Breast epithelium (tissue), 3 donors: ENCODE results near the gene OPN1MW3.

ENCODE experiments used
- POLR2A ChIP-seq: fragments of 450-650 bp; IDR thresholded peaks from one replicate; pipeline ENCODE4 v1.6.1; 2016; ENCODE audit warnings: antibody characterized with exemption, mild to moderate bottlenecking, moderate library complexity
- POLR2AphosphoS5 ChIP-seq, 3 donors: sonication (generic); formaldehyde crosslinking; IDR thresholded peaks; one replicate each; pipeline ENCODE4 v1.6.1; 2017; ENCODE audit warnings: antibody characterized with exemption in 3 of 3
- TF ChIP-seq, protein P1 (sequence below), 3 donors: fragments of 450-650 bp; IDR thresholded peaks; one replicate each; pipeline ENCODE4 v1.5.1; 2016 to 2017; ENCODE audit warnings: antibody characterized with exemption in 3 of 3, mild to moderate bottlenecking in 3 of 3, moderate library complexity in 3 of 3

DNA sequence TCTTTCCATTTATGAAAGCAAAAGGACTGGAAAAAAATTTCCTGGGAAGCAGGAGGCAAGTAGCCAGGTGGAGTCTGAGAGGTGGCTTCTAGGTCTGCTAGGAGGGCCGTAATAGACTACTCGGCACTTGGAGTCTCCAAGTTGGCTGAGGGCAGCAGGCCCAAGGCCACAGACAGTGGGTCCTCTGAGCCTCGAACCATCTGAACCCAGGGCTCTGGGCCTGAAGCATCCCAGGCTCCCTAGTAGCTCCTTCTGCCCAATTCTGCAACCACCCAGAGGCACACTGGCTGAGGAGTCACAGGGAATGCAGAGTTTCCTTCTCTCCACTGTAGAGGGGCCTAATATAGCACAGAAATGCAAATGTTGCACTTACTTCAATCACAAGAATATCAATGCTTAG lies 58.0 kb downstream of the OPN1MW3 start:
- TF ChIP-seq, protein P1, sequence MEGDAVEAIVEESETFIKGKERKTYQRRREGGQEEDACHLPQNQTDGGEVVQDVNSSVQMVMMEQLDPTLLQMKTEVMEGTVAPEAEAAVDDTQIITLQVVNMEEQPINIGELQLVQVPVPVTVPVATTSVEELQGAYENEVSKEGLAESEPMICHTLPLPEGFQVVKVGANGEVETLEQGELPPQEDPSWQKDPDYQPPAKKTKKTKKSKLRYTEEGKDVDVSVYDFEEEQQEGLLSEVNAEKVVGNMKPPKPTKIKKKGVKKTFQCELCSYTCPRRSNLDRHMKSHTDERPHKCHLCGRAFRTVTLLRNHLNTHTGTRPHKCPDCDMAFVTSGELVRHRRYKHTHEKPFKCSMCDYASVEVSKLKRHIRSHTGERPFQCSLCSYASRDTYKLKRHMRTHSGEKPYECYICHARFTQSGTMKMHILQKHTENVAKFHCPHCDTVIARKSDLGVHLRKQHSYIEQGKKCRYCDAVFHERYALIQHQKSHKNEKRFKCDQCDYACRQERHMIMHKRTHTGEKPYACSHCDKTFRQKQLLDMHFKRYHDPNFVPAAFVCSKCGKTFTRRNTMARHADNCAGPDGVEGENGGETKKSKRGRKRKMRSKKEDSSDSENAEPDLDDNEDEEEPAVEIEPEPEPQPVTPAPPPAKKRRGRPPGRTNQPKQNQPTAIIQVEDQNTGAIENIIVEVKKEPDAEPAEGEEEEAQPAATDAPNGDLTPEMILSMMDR (IDR thresholded peaks at IDR 0.05), result no peak
- TF ChIP-seq POLR2AphosphoS5 (IDR thresholded peaks at IDR 0.05) (no peak), POLR2A (no peak)
